Measurements from ENCODE around the gene LSM14B.

Gene LSM14B

GRCh38 chr20:62158088-62158400 lies 35.8 kb downstream of the LSM14B start:
- Histone ChIP-seq H3K14ac (ENCODE audit: low read length) (no peak overlapping the region), H3K4me2 (ENCODE audit: low read length) (no peak overlapping the region), H4K12ac (ENCODE audit: low read depth, low read length) (no peak overlapping the region), H3K79me2 (ENCODE audit: control insufficient read depth, insufficient read depth, low read length, poor library complexity) (peaks cover 9% of the 10 kb centered on the region), H4K8ac (ENCODE audit: low read depth, low read length) (no peak overlapping the region), H2BK5ac (ENCODE audit: low read depth, low read length, poor library complexity) (no peak overlapping the region), H3K9me3 (ENCODE audit: insufficient read depth, low read depth, low read length) (peaks cover 3% of the 10 kb centered on the region), H3K4me3 (ENCODE audit: low read depth, low read length) (no peak overlapping the region), H2BK12ac (ENCODE audit: low read length) (no peak overlapping the region), H3K4me1 (ENCODE audit: control insufficient read depth in 1 of 2, insufficient read depth in 2 of 2, low read length in 2 of 2) (peaks cover 25 to 31% of the 10 kb centered on the region in 2 experiments), H3K18ac (ENCODE audit: low read length) (peak overlapping the region; percentile 54), H3K23ac (ENCODE audit: low read length) (no peak overlapping the region), H3K79me1 (ENCODE audit: low read length) (no peaks in the 10 kb centered on the region), H3K27me3 (ENCODE audit: insufficient read depth, low read length) (no peaks in the 10 kb centered on the region), H3K27ac (ENCODE audit: low read depth, low read length) (no peak overlapping the region), H2AK5ac (ENCODE audit: low read length) (no peak overlapping the region), H3K9ac (ENCODE audit: low read length) (no peak overlapping the region), H3K4ac (ENCODE audit: low read depth, low read length) (peak overlapping the region; percentile 71), H3K36me3 (ENCODE audit: control insufficient read depth in 1 of 2, insufficient read depth in 2 of 2, low read length in 2 of 2) (peaks cover 45 to 47% of the 10 kb centered on the region in 2 experiments), H4K91ac (ENCODE audit: low read depth, low read length) (no peak overlapping the region), H2BK120ac (ENCODE audit: insufficient read depth, low read length, poor library complexity) (no peak overlapping the region), H2AFZ (ENCODE audit: insufficient read depth, low read length, poor library complexity) (no peak overlapping the region)
- WGBS (ENCODE audit: extremely low coverage, insufficient coverage, insufficient read length), result no CpG with 5 or more reads among the region's 12 CpGs
- DNase-seq, result no peak

- no CpG with 5 or more reads among the region's 22 CpGs for WGBS (ENCODE audit: extremely low coverage, insufficient coverage, insufficient read length)
- Histone ChIP-seq H3K27ac (ENCODE audit: low read depth, low read length) (no peak overlapping the region), H4K91ac (ENCODE audit: low read depth, low read length) (no peak overlapping the region), H3K18ac (ENCODE audit: low read length) (no peak overlapping the region), H4K8ac (ENCODE audit: low read depth, low read length) (no peak overlapping the region), H2AFZ (ENCODE audit: insufficient read depth, low read length, poor library complexity) (no peak overlapping the region), H3K23ac (ENCODE audit: low read length) (no peak overlapping the region), H3K4me1 (ENCODE audit: control insufficient read depth in 1 of 2, insufficient read depth in 2 of 2, low read length in 2 of 2) (peaks cover 25 to 31% of the 10 kb centered on the region in 2 experiments), H4K12ac (ENCODE audit: low read depth, low read length) (no peak overlapping the region), H2AK5ac (ENCODE audit: low read length) (no peak overlapping the region), H2BK5ac (ENCODE audit: low read depth, low read length, poor library complexity) (no peak overlapping the region), H3K4ac (ENCODE audit: low read depth, low read length) (no peak overlapping the region), H3K9me3 (ENCODE audit: insufficient read depth, low read depth, low read length) (no peaks in the 10 kb centered on the region), H3K27me3 (ENCODE audit: insufficient read depth, low read length) (no peaks in the 10 kb centered on the region), H3K14ac (ENCODE audit: low read length) (no peak overlapping the region), H2BK12ac (ENCODE audit: low read length) (no peak overlapping the region), H3K9ac (ENCODE audit: low read length) (no peak overlapping the region), H3K79me2 (ENCODE audit: control insufficient read depth, insufficient read depth, low read length, poor library complexity) (peaks cover 9% of the 10 kb centered on the region), H3K4me3 (ENCODE audit: low read depth, low read length) (no peak overlapping the region), H3K79me1 (ENCODE audit: low read length) (no peaks in the 10 kb centered on the region), H3K36me3 (ENCODE audit: control insufficient read depth in 1 of 2, insufficient read depth in 2 of 2, low read length in 2 of 2) (peaks cover 45 to 47% of the 10 kb centered on the region in 2 experiments), H2BK120ac (ENCODE audit: insufficient read depth, low read length, poor library complexity) (no peak overlapping the region), H3K4me2 (ENCODE audit: low read length) (no peak overlapping the region)
- no peak for DNase-seq
Measured at GRCh38 chr20:62158541-62158940, 36.3 kb downstream of the LSM14B start.

GRCh38 chr20:62159052-62159451 lies 36.8 kb downstream of the LSM14B start:
- Histone ChIP-seq H3K4me1 (ENCODE audit: control insufficient read depth in 1 of 2, insufficient read depth in 2 of 2, low read length in 2 of 2) (peaks cover 25 to 31% of the 10 kb centered on the region in 2 experiments), H3K14ac (ENCODE audit: low read length) (no peak overlapping the region), H3K79me2 (ENCODE audit: control insufficient read depth, insufficient read depth, low read length, poor library complexity) (peaks cover 9% of the 10 kb centered on the region), H4K8ac (ENCODE audit: low read depth, low read length) (no peak overlapping the region), H3K9me3 (ENCODE audit: insufficient read depth, low read depth, low read length) (no peaks in the 10 kb centered on the region), H2AFZ (ENCODE audit: insufficient read depth, low read length, poor library complexity) (no peak overlapping the region), H4K91ac (ENCODE audit: low read depth, low read length) (no peak overlapping the region), H3K4me3 (ENCODE audit: low read depth, low read length) (no peak overlapping the region), H3K36me3 (ENCODE audit: control insufficient read depth in 1 of 2, insufficient read depth in 2 of 2, low read length in 2 of 2) (peaks cover 49 to 50% of the 10 kb centered on the region in 2 experiments), H3K27me3 (ENCODE audit: insufficient read depth, low read length) (no peaks in the 10 kb centered on the region), H3K18ac (ENCODE audit: low read length) (no peak overlapping the region), H3K4ac (ENCODE audit: low read depth, low read length) (no peak overlapping the region), H2AK5ac (ENCODE audit: low read length) (no peak overlapping the region), H2BK120ac (ENCODE audit: insufficient read depth, low read length, poor library complexity) (no peak overlapping the region), H3K23ac (ENCODE audit: low read length) (no peak overlapping the region), H2BK12ac (ENCODE audit: low read length) (no peak overlapping the region), H3K27ac (ENCODE audit: low read depth, low read length) (no peak overlapping the region), H4K12ac (ENCODE audit: low read depth, low read length) (no peak overlapping the region), H3K4me2 (ENCODE audit: low read length) (no peak overlapping the region), H2BK5ac (ENCODE audit: low read depth, low read length, poor library complexity) (no peak overlapping the region), H3K79me1 (ENCODE audit: low read length) (no peaks in the 10 kb centered on the region), H3K9ac (ENCODE audit: low read length) (no peak overlapping the region)
- no CpG with 5 or more reads among the region's 11 CpGs for WGBS (ENCODE audit: extremely low coverage, insufficient coverage, insufficient read length)
- no peak for DNase-seq

GRCh38 chr20:62159839-62160238 lies 37.6 kb downstream of the LSM14B start:
- no peak overlapping the region for H3K4me3 ChIP-seq (ENCODE audit: low read depth, low read length)
- peak in 1 of 2 donors; percentile 51 for DNase-seq
- H4K91ac ChIP-seq (ENCODE audit: low read depth, low read length), result no peak overlapping the region
- H3K4me1 ChIP-seq (ENCODE audit: control insufficient read depth in 1 of 2, insufficient read depth in 2 of 2, low read length in 2 of 2), result peaks cover 25 to 31% of the 10 kb centered on the region in 2 experiments
- H2BK12ac ChIP-seq (ENCODE audit: low read length), result no peak overlapping the region
- H3K4me2 ChIP-seq (ENCODE audit: low read length), result no peak overlapping the region
- H4K8ac ChIP-seq (ENCODE audit: low read depth, low read length), result no peak overlapping the region
- H3K9me3 ChIP-seq (ENCODE audit: insufficient read depth, low read depth, low read length), result no peaks in the 10 kb centered on the region
- H2BK120ac ChIP-seq (ENCODE audit: insufficient read depth, low read length, poor library complexity), result no peak overlapping the region
- H3K79me2 ChIP-seq (ENCODE audit: control insufficient read depth, insufficient read depth, low read length, poor library complexity), result peaks cover 9% of the 10 kb centered on the region
- H2AFZ ChIP-seq (ENCODE audit: insufficient read depth, low read length, poor library complexity), result no peak overlapping the region
- no peak overlapping the region for H2AK5ac ChIP-seq (ENCODE audit: low read length)
- H3K79me1 ChIP-seq (ENCODE audit: low read length), result no peaks in the 10 kb centered on the region
- H3K27ac ChIP-seq (ENCODE audit: low read depth, low read length), result no peak overlapping the region
- no CpG with 5 or more reads among the region's 14 CpGs for WGBS (ENCODE audit: extremely low coverage, insufficient coverage, insufficient read length)
- H3K36me3 ChIP-seq (ENCODE audit: control insufficient read depth in 1 of 2, insufficient read depth in 2 of 2, low read length in 2 of 2), result peaks cover 49 to 54% of the 10 kb centered on the region in 2 experiments
- H3K14ac ChIP-seq (ENCODE audit: low read length), result no peak overlapping the region
- H3K23ac ChIP-seq (ENCODE audit: low read length), result no peak overlapping the region
- H4K12ac ChIP-seq (ENCODE audit: low read depth, low read length), result no peak overlapping the region
- no peaks in the 10 kb centered on the region for H3K27me3 ChIP-seq (ENCODE audit: insufficient read depth, low read length)
- no peak overlapping the region for H3K9ac ChIP-seq (ENCODE audit: low read length)
- no peak overlapping the region for H3K18ac ChIP-seq (ENCODE audit: low read length)
- no peak overlapping the region for H3K4ac ChIP-seq (ENCODE audit: low read depth, low read length)
- H2BK5ac ChIP-seq (ENCODE audit: low read depth, low read length, poor library complexity), result no peak overlapping the region

Measured in trophoblast cell (in vitro differentiated cells and primary cell).